ENCODE measurements around the gene BAG1. TPM values are rescaled to one million over a fixed set of nuclear protein-coding genes. Genes with fewer than 3 reads are reported as not detected.

BAG1 gene
- total and polyA plus RNA-seq, 2 donors (not counting 1 experiment from before 2014, with no cell fraction given), result 19.7 to 60.2 TPM

DNA sequence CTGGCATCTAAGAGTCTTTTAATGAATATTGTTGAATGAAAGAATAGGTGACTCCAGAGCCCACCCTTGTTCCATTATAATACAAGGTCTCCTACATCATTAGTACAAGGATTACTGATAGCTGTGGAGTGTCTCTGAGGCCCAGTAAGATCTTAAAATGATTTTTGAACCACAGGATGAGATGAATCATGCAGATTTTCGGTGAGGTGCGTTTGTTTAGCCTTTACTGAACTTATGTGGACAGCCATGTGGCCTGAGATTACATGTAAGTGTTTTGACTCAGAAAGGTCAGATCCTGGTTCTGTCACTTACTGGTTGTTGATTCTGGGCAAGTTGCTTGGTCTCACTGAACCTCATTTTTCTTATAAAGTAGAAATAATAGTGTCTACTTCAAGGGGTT lies 47.4 kb upstream of the BAG1 start:
- POLR2A ChIA-PET, result no interaction called here
- no peak overlapping the region for H3K4me2 ChIP-seq (replicated peaks; ENCODE audit: low read depth, low read length, poor library complexity, severe bottlenecking)
- peaks cover 5% of the 10 kb centered on the region for H3K79me2 ChIP-seq (ENCODE audit: control insufficient read depth, insufficient read depth, low read length)
- ATAC-seq (ENCODE audit: low read depth), result no peak
- H3K9me3 Mint-ChIP-seq (ENCODE audit: insufficient read depth), result no peaks in the 10 kb centered on the region
- no peak overlapping the region for H3K9ac ChIP-seq (ENCODE audit: low read length)
- no peaks in the 10 kb centered on the region for H3K9me3 ChIP-seq (ENCODE audit: control extremely low read depth in 1 of 3, control insufficient read depth in 2 of 3, insufficient read depth in 1 of 3, low read length in 2 of 3)
- DNase-seq, result no peak
- no peak overlapping the region for H3K27ac Mint-ChIP-seq
- H3K36me3 ChIP-seq (replicated peaks in 1 of 2; ENCODE audit: control extremely low read depth in 1 of 2, control insufficient read depth in 1 of 2, extremely low read depth in 1 of 2, insufficient read depth in 2 of 2, low read length in 1 of 2), result peaks cover 5 to 87% of the 10 kb centered on the region in 2 experiments
- no peak overlapping the region for H2AFZ ChIP-seq (ENCODE audit: insufficient read depth, low read depth, low read length, poor library complexity, severe bottlenecking)
- H3K4me1 ChIP-seq (ENCODE audit: control insufficient read depth in 2 of 2, insufficient read depth in 2 of 2, low read length in 2 of 2), result no peaks in the 10 kb centered on the region
- no peaks in the 10 kb centered on the region for H4K20me1 ChIP-seq (ENCODE audit: control insufficient read depth, insufficient read depth, low read length, poor library complexity, severe bottlenecking)
- H3K27ac ChIP-seq (ENCODE audit: low read length in 2 of 2), result no peak overlapping the region
- no peak overlapping the region for H3K4me3 Mint-ChIP-seq
- WGBS (ENCODE audit: insufficient coverage), result 97% methylated on average over 2 of the region's 2 CpGs
- CTCF ChIA-PET, result interaction anchor here (1.3 kb wide), 1 partner anchor 11 kb away, joined by 3 read pairs; no protein-coding TSS in a partner anchor
- H3K4me3 ChIP-seq (ENCODE audit: control extremely low read depth in 1 of 5, extremely low read depth in 1 of 5, insufficient read depth in 1 of 5, low read depth in 2 of 5, low read length in 4 of 5), result no peak overlapping the region
- no peaks in the 10 kb centered on the region for H3K27me3 ChIP-seq (replicated peaks in 1 of 4; ENCODE audit: control extremely low read depth in 1 of 4, control insufficient read depth in 3 of 4, insufficient read depth in 4 of 4, low read length in 3 of 4)
- intact Hi-C loops (cut with micrococcal nuclease), result no loop called here
- no peaks in the 10 kb centered on the region for H3K27me3 Mint-ChIP-seq
- TF ChIP-seq, protein P1, sequence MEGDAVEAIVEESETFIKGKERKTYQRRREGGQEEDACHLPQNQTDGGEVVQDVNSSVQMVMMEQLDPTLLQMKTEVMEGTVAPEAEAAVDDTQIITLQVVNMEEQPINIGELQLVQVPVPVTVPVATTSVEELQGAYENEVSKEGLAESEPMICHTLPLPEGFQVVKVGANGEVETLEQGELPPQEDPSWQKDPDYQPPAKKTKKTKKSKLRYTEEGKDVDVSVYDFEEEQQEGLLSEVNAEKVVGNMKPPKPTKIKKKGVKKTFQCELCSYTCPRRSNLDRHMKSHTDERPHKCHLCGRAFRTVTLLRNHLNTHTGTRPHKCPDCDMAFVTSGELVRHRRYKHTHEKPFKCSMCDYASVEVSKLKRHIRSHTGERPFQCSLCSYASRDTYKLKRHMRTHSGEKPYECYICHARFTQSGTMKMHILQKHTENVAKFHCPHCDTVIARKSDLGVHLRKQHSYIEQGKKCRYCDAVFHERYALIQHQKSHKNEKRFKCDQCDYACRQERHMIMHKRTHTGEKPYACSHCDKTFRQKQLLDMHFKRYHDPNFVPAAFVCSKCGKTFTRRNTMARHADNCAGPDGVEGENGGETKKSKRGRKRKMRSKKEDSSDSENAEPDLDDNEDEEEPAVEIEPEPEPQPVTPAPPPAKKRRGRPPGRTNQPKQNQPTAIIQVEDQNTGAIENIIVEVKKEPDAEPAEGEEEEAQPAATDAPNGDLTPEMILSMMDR (IDR thresholded peaks at IDR 0.05), result no peak
- TF ChIP-seq EZH2 (IDR thresholded peaks at IDR 0.05; ENCODE audit: borderline replicate concordance, insufficient read depth, low read depth, low read length, poor library complexity, severe bottlenecking), result no peak
- H3K4me1 Mint-ChIP-seq, result no peaks in the 10 kb centered on the region

DNA sequence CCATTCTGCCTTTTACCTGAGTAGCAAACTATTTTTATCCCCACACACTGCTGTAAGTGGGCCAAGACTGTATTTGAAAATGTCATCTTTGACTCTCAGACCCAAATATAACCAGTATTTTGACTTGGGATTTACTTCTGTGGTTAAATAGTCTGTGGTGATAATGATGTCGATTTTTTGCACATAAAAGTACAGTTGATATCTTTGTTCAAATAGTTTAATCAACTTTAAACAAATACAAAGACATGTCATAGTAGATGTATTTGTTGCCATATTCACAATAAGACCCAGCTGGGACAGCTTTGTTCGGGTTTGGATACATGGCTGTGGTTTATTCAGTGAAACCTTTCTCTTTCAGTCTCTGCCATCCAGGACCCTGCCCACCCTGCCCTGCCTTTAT lies 46.2 kb upstream of the BAG1 start:
- no peaks in the 10 kb centered on the region for H3K9me3 Mint-ChIP-seq (ENCODE audit: insufficient read depth)

More for the DNA sequence above, 46.2 kb upstream of the BAG1 start:
- Histone ChIP-seq H3K4me1 (ENCODE audit: control insufficient read depth in 2 of 2, insufficient read depth in 2 of 2, low read length in 2 of 2) (no peaks in the 10 kb centered on the region), H3K4me3 (ENCODE audit: control extremely low read depth in 1 of 5, extremely low read depth in 1 of 5, insufficient read depth in 1 of 5, low read depth in 2 of 5, low read length in 4 of 5) (no peak overlapping the region), H2AFZ (ENCODE audit: insufficient read depth, low read depth, low read length, poor library complexity, severe bottlenecking) (no peak overlapping the region), H3K27me3 (replicated peaks in 1 of 4; ENCODE audit: control extremely low read depth in 1 of 4, control insufficient read depth in 3 of 4, insufficient read depth in 4 of 4, low read length in 3 of 4) (no peaks in the 10 kb centered on the region), H3K36me3 (replicated peaks in 1 of 2; ENCODE audit: control extremely low read depth in 1 of 2, control insufficient read depth in 1 of 2, extremely low read depth in 1 of 2, insufficient read depth in 2 of 2, low read length in 1 of 2) (peaks cover 6 to 90% of the 10 kb centered on the region in 2 experiments), H3K4me2 (replicated peaks; ENCODE audit: low read depth, low read length, poor library complexity, severe bottlenecking) (no peak overlapping the region), H3K79me2 (ENCODE audit: control insufficient read depth, insufficient read depth, low read length) (peaks cover 10% of the 10 kb centered on the region), H4K20me1 (ENCODE audit: control insufficient read depth, insufficient read depth, low read length, poor library complexity, severe bottlenecking) (peaks cover 6% of the 10 kb centered on the region), H3K9me3 (ENCODE audit: control extremely low read depth in 1 of 3, control insufficient read depth in 2 of 3, insufficient read depth in 1 of 3, low read length in 2 of 3) (no peaks in the 10 kb centered on the region), H3K9ac (ENCODE audit: low read length) (no peak overlapping the region), H3K27ac (ENCODE audit: low read length in 2 of 2) (no peak overlapping the region)
- no peak overlapping the region for H3K4me3 Mint-ChIP-seq
- H3K27me3 Mint-ChIP-seq, result no peaks in the 10 kb centered on the region
- intact Hi-C loops (cut with micrococcal nuclease), result no loop called here
- ChIA-PET CTCF (interaction anchor here (0.6 kb wide), 1 partner anchor 54 kb away, joined by 3 read pairs; no protein-coding TSS in a partner anchor), POLR2A (no interaction called here)
- no peak overlapping the region for H3K27ac Mint-ChIP-seq
- no peaks in the 10 kb centered on the region for H3K4me1 Mint-ChIP-seq
- no CpG with 5 or more reads among the region's 2 CpGs for WGBS (ENCODE audit: insufficient coverage)
- ATAC-seq (ENCODE audit: low read depth) (no peak), DNase-seq (no peak)
- TF ChIP-seq, protein P1 (IDR thresholded peaks at IDR 0.05), result no peak
- TF ChIP-seq EZH2 (IDR thresholded peaks at IDR 0.05; ENCODE audit: borderline replicate concordance, insufficient read depth, low read depth, low read length, poor library complexity, severe bottlenecking), result no peak

All from B cell (primary cell).